ENCODE measurements around the gene RNASEH2A. TPM values are rescaled to one million over a fixed set of nuclear protein-coding genes. Genes with fewer than 3 reads are reported as not detected.

The RNASEH2A gene
- total and polyA plus RNA-seq, 2 experiments from 2014 or later, result 16.9 to 32.3 TPM

DNA sequence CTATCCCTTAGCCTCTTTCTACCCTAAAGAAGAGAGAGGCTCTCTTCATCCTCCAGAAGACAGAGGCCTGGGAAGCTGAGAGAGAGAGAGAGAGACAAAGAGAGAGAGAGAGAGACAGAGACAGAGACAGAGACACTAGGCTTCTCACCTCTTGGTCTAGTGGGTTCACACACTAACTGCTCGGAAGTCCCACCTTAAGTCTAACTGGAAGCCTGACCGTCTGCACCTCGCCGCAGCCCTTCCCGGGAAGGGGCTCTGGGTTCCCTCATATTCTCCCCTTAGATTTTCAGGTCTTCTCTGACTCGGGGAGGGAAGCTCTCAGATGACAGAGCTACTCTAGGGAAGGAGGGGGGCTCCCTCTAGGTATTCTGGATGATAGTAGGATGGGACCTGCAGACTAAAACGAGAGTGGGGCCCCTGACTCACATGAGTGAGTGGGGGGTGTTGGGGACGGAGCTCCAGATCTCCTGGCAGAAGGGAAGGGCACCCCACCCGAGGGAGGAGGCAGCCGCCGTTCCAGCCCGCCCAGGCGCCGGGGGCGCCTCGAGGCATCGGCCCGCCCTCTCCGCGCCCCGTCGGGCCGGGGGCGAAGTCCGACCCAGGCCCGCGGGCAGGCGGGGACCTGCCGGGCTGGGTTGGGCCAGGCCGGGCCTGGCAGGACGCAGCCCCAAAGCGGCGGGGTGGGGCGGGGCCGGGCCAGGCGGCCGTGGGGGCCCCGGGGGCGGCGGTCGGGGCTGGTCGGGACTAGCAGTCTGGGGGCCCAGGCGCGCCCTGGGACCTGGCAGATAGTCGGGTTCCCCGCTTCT lies 17.1 kb upstream of the RNASEH2A start:
- in situ Hi-C loops (cut with MboI), result no loop called here
- DNase-seq, result peak; percentile 64
- peaks cover 44% of the 10 kb centered on the region for H3F3A ChIP-seq (ENCODE audit: insufficient read depth)

DNA sequence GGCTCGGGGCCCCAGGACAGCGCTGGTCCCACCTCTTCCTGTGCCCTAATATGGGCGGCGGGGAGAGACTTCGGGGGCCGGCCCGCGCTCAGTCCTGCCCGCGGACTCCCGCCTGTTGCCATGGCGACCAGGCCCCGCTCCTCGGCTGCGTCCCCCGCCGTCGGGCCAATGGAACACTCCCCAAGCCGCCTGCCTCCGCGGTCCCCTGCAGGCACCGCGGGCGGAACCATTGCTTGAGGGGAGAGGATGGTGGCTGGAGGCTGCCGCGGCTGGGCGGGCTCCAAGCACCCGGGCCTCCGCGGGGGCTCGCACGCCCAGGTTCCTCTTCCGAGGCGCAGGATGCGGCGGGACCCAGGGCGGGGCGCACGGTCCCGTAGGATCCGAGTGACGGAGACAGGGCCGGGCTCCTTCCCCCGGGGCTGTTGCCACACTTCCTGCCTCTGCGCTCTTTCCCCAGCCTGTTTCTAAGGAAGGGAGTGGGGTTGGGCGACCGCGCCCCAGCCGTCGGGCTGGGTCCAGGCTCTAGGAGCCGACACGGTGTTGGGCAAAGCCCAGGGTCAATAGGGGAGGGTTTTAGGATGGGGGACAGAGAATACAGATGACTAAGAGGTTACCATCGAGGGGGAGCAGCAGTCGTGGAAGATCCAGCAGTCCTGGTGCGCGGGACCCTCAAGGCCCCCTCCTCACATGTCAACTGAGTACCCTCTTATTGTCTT lies 16.3 kb upstream of the RNASEH2A start:
- Histone ChIP-seq H3K36me3 (ENCODE audit: low read depth) (no peaks in the 10 kb centered on the region), H2AFZ (no peak overlapping the region), H3K9me2 (ENCODE audit: insufficient read depth) (no peaks in the 10 kb centered on the region), H3K4me3 (peak overlapping the region; percentile 93), H4K20me1 (ENCODE audit: insufficient read depth) (no peaks in the 10 kb centered on the region), H3K9ac (peak overlapping the region; percentile 98), H3K27ac (peak overlapping the region; percentile 99), H3K4me1 (ENCODE audit: insufficient read depth) (peaks cover 30% of the 10 kb centered on the region), H3K4me2 (ENCODE audit: unreplicated experiment) (peak overlapping the region; percentile 76), H3K79me2 (ENCODE audit: insufficient read depth) (peaks cover 19% of the 10 kb centered on the region), H3F3A (ENCODE audit: insufficient read depth) (peaks cover 44% of the 10 kb centered on the region), H3K9me3 (ENCODE audit: low read depth) (no peaks in the 10 kb centered on the region), H3K27me3 (replicated peaks; ENCODE audit: insufficient read depth) (no peaks in the 10 kb centered on the region)
- no peak for TF ChIP-seq EZH2 (IDR thresholded peaks at IDR 0.05; ENCODE audit: insufficient read depth, poor library complexity, severe bottlenecking)
- no peak for TF ChIP-seq EZH2phosphoT487 (IDR thresholded peaks at IDR 0.05; ENCODE audit: insufficient read depth, low read depth)
- WGBS, 2 experiments (ENCODE audit: low coverage in 1 of 2, low lambda C conversion rate in 2 of 2, missing lambda C conversion rate in 2 of 2), result 1 to 2% methylated on average over 30 to 52 of the region's 56 CpGs
- in situ Hi-C loops (cut with MboI), result no loop called here
- DNase-seq, result peak; percentile 98

More for the DNA sequence above, 17.1 kb upstream of the RNASEH2A start:
- H3K4me2 ChIP-seq (ENCODE audit: unreplicated experiment), result peak overlapping the region; percentile 91
- peaks cover 19% of the 10 kb centered on the region for H3K79me2 ChIP-seq (ENCODE audit: insufficient read depth)
- H3K4me3 ChIP-seq, result peak overlapping the region; percentile 93
- no peaks in the 10 kb centered on the region for H4K20me1 ChIP-seq (ENCODE audit: insufficient read depth)
- H2AFZ ChIP-seq, result peak overlapping the region; percentile 12
- H3K4me1 ChIP-seq (ENCODE audit: insufficient read depth), result peaks cover 29% of the 10 kb centered on the region
- peak overlapping the region; percentile 98 for H3K9ac ChIP-seq
- peak overlapping the region; percentile 99 for H3K27ac ChIP-seq
- H3K9me2 ChIP-seq (ENCODE audit: insufficient read depth), result no peaks in the 10 kb centered on the region
- no peaks in the 10 kb centered on the region for H3K36me3 ChIP-seq (ENCODE audit: low read depth)
- TF ChIP-seq EZH2phosphoT487 (IDR thresholded peaks at IDR 0.05; ENCODE audit: insufficient read depth, low read depth) (no peak), EZH2 (IDR thresholded peaks at IDR 0.05; ENCODE audit: insufficient read depth, poor library complexity, severe bottlenecking) (no peak)
- WGBS, 2 experiments (ENCODE audit: low coverage in 1 of 2, low lambda C conversion rate in 2 of 2, missing lambda C conversion rate in 2 of 2), result 0 to 1% methylated on average over 13 to 23 of the region's 46 CpGs
- no peaks in the 10 kb centered on the region for H3K9me3 ChIP-seq (ENCODE audit: low read depth)
- no peaks in the 10 kb centered on the region for H3K27me3 ChIP-seq (replicated peaks; ENCODE audit: insufficient read depth)

DNA sequence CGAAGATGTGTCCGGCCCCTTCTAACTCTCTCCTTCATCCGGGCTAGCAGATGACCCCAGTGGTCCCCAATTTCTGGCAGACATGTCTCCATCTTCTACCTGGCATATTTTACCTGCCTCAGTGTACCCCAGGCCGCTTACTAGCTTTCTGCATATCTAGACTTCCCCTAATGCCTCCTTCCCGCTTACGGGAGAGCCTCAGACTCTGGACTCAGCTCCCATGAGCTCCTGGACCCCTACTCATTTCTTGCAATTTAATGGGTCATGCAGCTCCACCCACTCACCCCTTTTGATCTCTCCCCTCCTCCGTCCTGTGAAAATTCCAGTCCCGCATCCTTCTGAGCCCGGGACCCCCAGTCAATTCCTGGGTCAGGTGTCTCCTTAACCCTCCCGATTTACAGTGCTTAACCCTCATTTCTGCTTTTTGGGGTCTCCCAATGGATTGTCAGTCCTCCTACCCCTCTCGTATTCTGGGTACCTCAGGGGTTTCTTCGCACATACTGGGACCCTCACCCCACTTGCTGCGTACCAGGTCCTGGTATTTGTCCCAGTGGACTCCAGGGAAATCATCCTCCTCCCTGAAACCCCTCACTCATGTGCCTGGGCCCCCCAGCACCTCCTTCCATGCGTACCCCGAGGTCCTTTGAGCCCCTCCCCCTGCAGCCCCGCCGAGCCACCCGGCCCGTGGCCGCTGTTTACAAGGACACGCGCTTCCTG lies 15.6 kb upstream of the RNASEH2A start:
- Histone ChIP-seq H4K20me1 (ENCODE audit: insufficient read depth) (no peaks in the 10 kb centered on the region), H3K4me2 (ENCODE audit: unreplicated experiment) (peak overlapping the region; percentile 76), H2AFZ (no peak overlapping the region), H3K4me1 (ENCODE audit: insufficient read depth) (peaks cover 30% of the 10 kb centered on the region), H3K27me3 (replicated peaks; ENCODE audit: insufficient read depth) (no peaks in the 10 kb centered on the region), H3K9me3 (ENCODE audit: low read depth) (no peaks in the 10 kb centered on the region), H3F3A (ENCODE audit: insufficient read depth) (peaks cover 43% of the 10 kb centered on the region), H3K4me3 (peak overlapping the region; percentile 93), H3K79me2 (ENCODE audit: insufficient read depth) (peaks cover 19% of the 10 kb centered on the region), H3K9me2 (ENCODE audit: insufficient read depth) (no peaks in the 10 kb centered on the region), H3K36me3 (ENCODE audit: low read depth) (no peaks in the 10 kb centered on the region), H3K9ac (peak overlapping the region; percentile 98), H3K27ac (peak overlapping the region; percentile 99)
- TF ChIP-seq EZH2 (IDR thresholded peaks at IDR 0.05; ENCODE audit: insufficient read depth, poor library complexity, severe bottlenecking), result no peak
- TF ChIP-seq EZH2phosphoT487 (IDR thresholded peaks at IDR 0.05; ENCODE audit: insufficient read depth, low read depth), result no peak
- in situ Hi-C loops (cut with MboI), result no loop called here
- whole genome bisulfite sequencing, 2 experiments (ENCODE audit: low coverage in 1 of 2, low lambda C conversion rate in 2 of 2, missing lambda C conversion rate in 2 of 2), result 2% methylated on average over 16 to 22 of the region's 22 CpGs
- DNase-seq, result peak; percentile 44
